ENCODE results near the gene PRKCSH. TPM values are rescaled to one million over a fixed set of nuclear protein-coding genes. Genes with fewer than 3 reads are reported as not detected.

The PRKCSH gene
- total RNA-seq, 1 donor from 2014 or later = 208 TPM

DNA sequence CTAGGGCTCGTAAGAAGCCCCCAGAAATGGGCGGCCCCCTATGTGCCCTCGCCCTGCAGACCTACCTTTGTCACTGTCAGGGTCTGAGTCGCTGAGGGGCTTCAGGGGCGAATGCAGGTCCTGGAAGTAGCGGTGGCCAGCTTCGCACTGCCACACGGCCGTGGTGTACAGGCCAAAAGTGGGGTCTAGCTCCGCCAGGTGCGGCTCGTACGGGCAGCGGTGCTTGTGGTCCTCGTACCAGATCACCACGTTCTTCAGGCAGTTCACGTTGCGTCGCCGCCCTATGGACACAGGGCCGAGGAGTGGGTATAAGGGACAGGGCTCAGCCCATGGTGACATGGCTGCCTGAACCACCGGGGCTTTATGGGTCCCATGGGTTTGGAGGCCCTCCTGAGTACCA, 60.5 kb downstream of the PRKCSH start:
- intact Hi-C loops (cut with DNase I) = loop anchor here (1.0 kb wide), 1 partner anchor 91 kb away; no protein-coding TSS in a partner anchor
- H3K36me3 ChIP-seq = peaks cover 22 to 49% of the 10 kb centered on the region in 2 donors
- TF ChIP-seq CTCF (IDR thresholded peaks at IDR 0.05) = no peak

GRCh38 chr19:11496391-11497163, 61.1 kb downstream of the PRKCSH start:
- peak; percentile 17 to 82 for DNase-seq (ENCODE audit: low spot score in 2 of 2)
- Histone ChIP-seq H3K4me3 (no peak overlapping the region), H3K27ac (no peak overlapping the region), H3K4me1 (no peaks in the 10 kb centered on the region), H3K9me3 (no peaks in the 10 kb centered on the region), H3K27me3 (no peaks in the 10 kb centered on the region), H3K36me3 (peaks cover 22 to 45% of the 10 kb centered on the region in 2 donors)
- intact Hi-C loops (cut with DNase I) = loop anchor here (1.0 kb wide), 1 partner anchor 91 kb away; no protein-coding TSS in a partner anchor
- peak; percentile 57 to 62 (median 61) for TF ChIP-seq CTCF (IDR thresholded peaks at IDR 0.05)

More for the DNA sequence above, 60.5 kb downstream of the PRKCSH start:
- Histone ChIP-seq H3K27ac (no peak overlapping the region), H3K4me1 (no peaks in the 10 kb centered on the region), H3K4me3 (no peak overlapping the region), H3K9me3 (no peaks in the 10 kb centered on the region), H3K27me3 (no peaks in the 10 kb centered on the region)
- DNase-seq (ENCODE audit: low spot score in 2 of 2) = no peak

- intact Hi-C loops (cut with DNase I) = no loop called here
- no peaks in the 10 kb centered on the region for H3K27me3 ChIP-seq
- DNase-seq (ENCODE audit: low spot score in 2 of 2) = no peak
- H3K9me3 ChIP-seq = no peaks in the 10 kb centered on the region
- no peak for TF ChIP-seq CTCF (IDR thresholded peaks at IDR 0.05)
- H3K27ac ChIP-seq = no peak overlapping the region
- peaks cover 14 to 25% of the 10 kb centered on the region in 2 donors for H3K36me3 ChIP-seq
- no peaks in the 10 kb centered on the region for H3K4me1 ChIP-seq
- H3K4me3 ChIP-seq = no peak overlapping the region
These were observed 63.8 kb downstream of the PRKCSH start for GRCh38 chr19:11499220-11499726.

GRCh38 chr19:11499890-11500420, 64.5 kb downstream of the PRKCSH start:
- no peaks in the 10 kb centered on the region for H3K9me3 ChIP-seq
- no peak for TF ChIP-seq CTCF (IDR thresholded peaks at IDR 0.05)
- H3K36me3 ChIP-seq = peaks cover 12 to 19% of the 10 kb centered on the region in 2 donors
- intact Hi-C loops (cut with DNase I) = no loop called here
- no peaks in the 10 kb centered on the region for H3K27me3 ChIP-seq
- no peak overlapping the region for H3K4me3 ChIP-seq
- DNase-seq (ENCODE audit: low spot score in 2 of 2) = no peak
- peaks cover 2 to 3% of the 10 kb centered on the region in 2 donors for H3K4me1 ChIP-seq
- H3K27ac ChIP-seq = no peak overlapping the region

Other genes starting within 250 kb of the PRKCSH start
- 572 TPM for gene KANK2, start 238.1 kb upstream of the PRKCSH start, total RNA-seq
- gene ANGPTL8, start 196.0 kb upstream of the PRKCSH start, total RNA-seq = not detected
- 140 TPM for gene DOCK6, start 173.1 kb upstream of the PRKCSH start, total RNA-seq
- gene TSPAN16, start 139.5 kb upstream of the PRKCSH start, total RNA-seq = not detected
- gene RAB3D, start 96.0 kb upstream of the PRKCSH start, total RNA-seq = 33.6 TPM
- 225 TPM for gene TMEM205, start 89.4 kb upstream of the PRKCSH start, total RNA-seq
- 79.0 TPM for gene CCDC159, start 89.1 kb upstream of the PRKCSH start, total RNA-seq
- 61.4 TPM for gene PLPPR2, start 80.2 kb upstream of the PRKCSH start, total RNA-seq
- gene SWSAP1, start 61.0 kb upstream of the PRKCSH start, total RNA-seq = 4.5 TPM
- gene EPOR, start 51.3 kb upstream of the PRKCSH start, total RNA-seq = 0.21 TPM
- gene RGL3, start 16.3 kb upstream of the PRKCSH start, total RNA-seq = 63.2 TPM
- gene ODAD3, start 514 bp upstream of the PRKCSH start, total RNA-seq = not detected
- gene ELAVL3, start 45.4 kb downstream of the PRKCSH start, total RNA-seq = not detected
- gene ZNF653, start 70.2 kb downstream of the PRKCSH start, total RNA-seq = 7.6 TPM
- gene ECSIT, start 93.5 kb downstream of the PRKCSH start, total RNA-seq = 27.5 TPM
- 477 TPM for gene CNN1, start 103.2 kb downstream of the PRKCSH start, total RNA-seq
- 28.9 TPM for gene ELOF1, start 123.6 kb downstream of the PRKCSH start, total RNA-seq
- gene ACP5, start 142.0 kb downstream of the PRKCSH start, total RNA-seq = not detected
- 7.6 TPM for gene ZNF627, start 161.8 kb downstream of the PRKCSH start, total RNA-seq

Data from ascending aorta (tissue), 2 donors.